RWPE2 (cell line): ENCODE data around the gene SCUBE3.

ENCODE experiments used
- ATAC-seq: fragments of 200-7000 bp; cut with Tn5 transposase; 3 replicates; pipeline ENCODE4 v1.9.1; 2021; ENCODE audit warnings: low read depth
- DNase-seq: peaks from one replicate; pipeline ENCODE4 v3.0.0-alpha.2; 2020; ENCODE audit warnings: low spot score
- H3K27ac ChIP-seq: fragments of 450-650 bp; 2 replicates; pipeline ENCODE4 v1.5.1; 2017; ENCODE audit warnings: mild to moderate bottlenecking; ENCODE audit not compliant: poor library complexity, severe bottlenecking
- H3K27me3 ChIP-seq: fragments of 250-450 bp; sonication (Bioruptor Pico); 2 replicates; pipeline ENCODE4 v1.5.1; 2021; ENCODE audit warnings: mild to moderate bottlenecking, moderate library complexity; ENCODE audit not compliant: insufficient read depth, poor library complexity, severe bottlenecking
- H3K36me3 ChIP-seq: fragments of 250-450 bp; sonication (Bioruptor Pico); 2 replicates; pipeline ENCODE4 v1.5.1; 2020; ENCODE audit warnings: low read depth, mild to moderate bottlenecking, moderate library complexity
- H3K4me1 ChIP-seq: fragments of 250-450 bp; sonication (Bioruptor Pico); 2 replicates; pipeline ENCODE4 v1.5.1; 2021; ENCODE audit warnings: mild to moderate bottlenecking, moderate library complexity; ENCODE audit not compliant: insufficient read depth, poor library complexity, severe bottlenecking
- H3K4me3 ChIP-seq: fragments of 250-450 bp; sonication (Bioruptor Pico); 2 replicates; pipeline ENCODE4 v1.5.1; 2021; ENCODE audit warnings: mild to moderate bottlenecking, moderate library complexity; ENCODE audit not compliant: severe bottlenecking
- H3K9me3 ChIP-seq: fragments of 250-450 bp; sonication (Bioruptor Pico); 2 replicates; pipeline ENCODE4 v1.5.1; 2021; ENCODE audit warnings: mild to moderate bottlenecking, moderate library complexity; ENCODE audit not compliant: severe bottlenecking
- TF ChIP-seq, protein P1 (sequence below): fragments of 450-650 bp; IDR thresholded peaks from one replicate; pipeline ENCODE4 v1.5.1; 2017; ENCODE audit warnings: mild to moderate bottlenecking, moderate library complexity; ENCODE audit not compliant: poor library complexity, severe bottlenecking

Gene SCUBE3

DNA sequence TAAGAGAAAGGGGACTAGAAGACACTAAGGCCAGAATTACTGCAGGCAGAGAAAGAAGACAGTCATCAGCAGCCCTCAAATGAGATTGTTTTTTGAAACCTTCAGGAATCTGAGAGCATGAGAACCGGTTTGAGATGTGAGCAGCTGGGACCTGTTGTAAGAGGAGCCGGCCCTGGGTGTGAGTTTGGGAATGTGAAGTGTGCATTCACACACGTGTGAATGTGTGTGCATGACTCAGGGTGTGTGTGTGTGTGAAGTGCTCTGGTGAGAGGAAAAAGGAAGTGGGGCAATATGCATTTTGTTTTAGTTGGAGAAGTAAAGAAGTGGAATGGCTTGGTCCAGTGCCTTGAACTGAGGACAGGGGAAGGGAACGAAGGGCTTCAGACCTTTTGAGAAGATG is 4.3 kb downstream of the SCUBE3 start:
- no peak for DNase-seq
- Histone ChIP-seq H3K27me3 (peaks cover 21% of the 10 kb centered on the region), H3K27ac (no peak overlapping the region), H3K4me1 (no peaks in the 10 kb centered on the region), H3K36me3 (no peaks in the 10 kb centered on the region), H3K9me3 (no peaks in the 10 kb centered on the region), H3K4me3 (no peak overlapping the region)
- ATAC-seq, result no peak
- TF ChIP-seq, protein P1, sequence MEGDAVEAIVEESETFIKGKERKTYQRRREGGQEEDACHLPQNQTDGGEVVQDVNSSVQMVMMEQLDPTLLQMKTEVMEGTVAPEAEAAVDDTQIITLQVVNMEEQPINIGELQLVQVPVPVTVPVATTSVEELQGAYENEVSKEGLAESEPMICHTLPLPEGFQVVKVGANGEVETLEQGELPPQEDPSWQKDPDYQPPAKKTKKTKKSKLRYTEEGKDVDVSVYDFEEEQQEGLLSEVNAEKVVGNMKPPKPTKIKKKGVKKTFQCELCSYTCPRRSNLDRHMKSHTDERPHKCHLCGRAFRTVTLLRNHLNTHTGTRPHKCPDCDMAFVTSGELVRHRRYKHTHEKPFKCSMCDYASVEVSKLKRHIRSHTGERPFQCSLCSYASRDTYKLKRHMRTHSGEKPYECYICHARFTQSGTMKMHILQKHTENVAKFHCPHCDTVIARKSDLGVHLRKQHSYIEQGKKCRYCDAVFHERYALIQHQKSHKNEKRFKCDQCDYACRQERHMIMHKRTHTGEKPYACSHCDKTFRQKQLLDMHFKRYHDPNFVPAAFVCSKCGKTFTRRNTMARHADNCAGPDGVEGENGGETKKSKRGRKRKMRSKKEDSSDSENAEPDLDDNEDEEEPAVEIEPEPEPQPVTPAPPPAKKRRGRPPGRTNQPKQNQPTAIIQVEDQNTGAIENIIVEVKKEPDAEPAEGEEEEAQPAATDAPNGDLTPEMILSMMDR, result no peak

DNA sequence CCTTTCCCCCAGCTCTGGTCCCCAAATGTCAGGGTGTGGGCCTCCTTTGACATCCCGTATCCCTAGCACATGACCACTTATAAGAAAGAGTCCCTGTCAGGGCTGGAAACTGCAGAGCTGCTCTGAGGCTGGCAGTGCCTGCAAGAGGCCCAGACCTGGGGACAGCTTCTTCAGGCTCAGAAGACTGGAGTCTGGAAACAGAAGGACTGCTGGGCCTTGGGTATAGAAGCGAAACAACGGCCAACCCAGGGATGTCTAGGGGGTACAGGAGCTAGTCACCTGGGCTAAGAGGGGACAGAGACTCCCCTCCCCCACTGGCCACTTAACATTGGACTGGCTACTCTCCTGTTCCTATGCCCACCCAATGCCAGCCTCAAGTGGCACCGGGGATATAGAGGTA is 4.7 kb downstream of the SCUBE3 start:
- H3K27ac ChIP-seq, result no peak overlapping the region
- peaks cover 17% of the 10 kb centered on the region for H3K27me3 ChIP-seq
- no peaks in the 10 kb centered on the region for H3K9me3 ChIP-seq
- H3K4me3 ChIP-seq, result no peak overlapping the region
- H3K4me1 ChIP-seq, result no peaks in the 10 kb centered on the region
- H3K36me3 ChIP-seq, result no peaks in the 10 kb centered on the region
- no peak for DNase-seq
- no peak for ATAC-seq
- TF ChIP-seq, protein P1, result no peak

DNA sequence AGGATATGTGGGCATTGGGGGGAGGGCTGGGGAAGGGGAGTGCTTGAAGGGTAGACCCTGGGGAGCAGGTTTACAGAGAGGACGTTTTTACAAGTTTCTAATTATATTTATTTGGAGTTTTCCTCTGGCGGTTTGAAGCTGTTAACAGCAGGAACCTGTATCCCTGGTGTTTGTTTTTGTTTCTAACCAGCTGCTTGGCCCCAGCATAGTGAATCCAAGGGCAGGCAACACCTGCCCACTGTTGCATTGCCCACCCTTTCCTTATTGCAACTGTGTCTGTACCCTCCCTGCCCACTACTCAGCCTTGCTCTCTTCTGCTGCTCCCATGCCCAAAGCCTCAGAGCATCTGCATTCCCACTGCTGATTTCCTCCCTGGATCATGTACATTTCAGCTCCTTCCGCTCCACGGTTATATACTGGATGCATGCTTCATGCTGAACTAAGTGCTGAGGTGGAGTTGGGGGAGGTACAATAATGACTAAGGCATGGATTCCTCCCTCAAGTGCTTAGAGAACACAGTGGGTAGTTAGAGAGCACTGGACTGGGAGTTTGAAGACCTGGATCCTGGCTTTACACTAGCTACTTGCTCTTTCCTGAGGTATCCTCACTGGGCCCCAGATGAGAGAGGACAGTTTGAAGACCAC is 6.0 kb downstream of the SCUBE3 start:
- no peak overlapping the region for H3K27ac ChIP-seq
- TF ChIP-seq, protein P1, result no peak
- no peaks in the 10 kb centered on the region for H3K9me3 ChIP-seq
- DNase-seq (no peak), ATAC-seq (no peak)
- H3K36me3 ChIP-seq, result no peaks in the 10 kb centered on the region
- H3K4me3 ChIP-seq, result no peak overlapping the region
- H3K4me1 ChIP-seq, result no peaks in the 10 kb centered on the region
- H3K27me3 ChIP-seq, result peaks cover 6% of the 10 kb centered on the region

DNA sequence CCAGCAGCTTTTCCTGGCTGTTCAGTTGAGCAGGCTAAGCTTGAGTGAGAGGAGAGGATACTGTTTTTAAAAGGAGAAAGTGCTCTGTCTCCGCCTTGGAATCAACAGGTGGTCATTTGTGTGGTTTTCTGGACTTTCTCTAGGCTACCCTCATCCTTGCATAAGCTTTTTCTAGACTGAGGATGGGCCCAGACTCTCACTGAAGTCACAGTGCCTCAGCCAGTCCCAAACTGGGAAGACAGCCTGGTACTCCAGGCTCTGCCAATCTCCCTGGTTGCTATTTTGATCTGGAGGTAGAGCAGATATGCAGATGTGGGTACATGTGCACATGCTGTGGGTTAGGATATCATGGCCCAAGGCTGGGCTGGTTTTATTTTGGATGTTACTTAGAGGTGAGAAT is 7.0 kb downstream of the SCUBE3 start:
- H3K27me3 ChIP-seq, result no peaks in the 10 kb centered on the region
- no peak overlapping the region for H3K4me3 ChIP-seq
- H3K27ac ChIP-seq, result no peak overlapping the region
- ATAC-seq, result no peak
- H3K36me3 ChIP-seq, result no peaks in the 10 kb centered on the region
- TF ChIP-seq, protein P1, result no peak
- no peaks in the 10 kb centered on the region for H3K4me1 ChIP-seq
- DNase-seq, result no peak
- H3K9me3 ChIP-seq, result no peaks in the 10 kb centered on the region

DNA sequence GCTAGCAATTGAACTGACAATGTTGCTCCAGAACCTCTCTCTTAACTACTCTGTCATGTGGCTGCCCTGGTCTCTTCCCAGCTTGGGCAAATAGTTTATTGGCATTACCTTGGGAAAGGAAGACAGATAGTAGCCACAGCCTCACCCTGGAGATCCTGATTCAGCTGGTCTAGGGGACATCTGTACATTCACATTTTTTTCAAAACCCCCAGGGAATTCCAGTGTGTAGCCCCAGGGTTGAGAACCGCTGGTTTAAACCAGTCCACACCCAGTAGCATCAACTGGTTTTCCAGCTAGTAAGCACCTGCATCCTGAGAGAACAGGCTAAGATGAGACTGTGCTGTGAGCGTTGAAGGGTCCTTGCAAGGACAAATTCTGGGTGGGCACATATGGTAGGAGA is 9.6 kb downstream of the SCUBE3 start:
- ATAC-seq (no peak), DNase-seq (no peak)
- no peaks in the 10 kb centered on the region for H3K4me1 ChIP-seq
- H3K27me3 ChIP-seq, result no peaks in the 10 kb centered on the region
- H3K9me3 ChIP-seq, result no peaks in the 10 kb centered on the region
- no peak overlapping the region for H3K4me3 ChIP-seq
- no peaks in the 10 kb centered on the region for H3K36me3 ChIP-seq
- H3K27ac ChIP-seq, result no peak overlapping the region
- TF ChIP-seq, protein P1, result no peak
